Neural cell (in vitro differentiated cells): Measurements from ENCODE around the gene DPEP2. TPM values are rescaled to one million over a fixed set of nuclear protein-coding genes. Genes with fewer than 3 reads are reported as not detected.

ENCODE experiments used
- H2AFZ ChIP-seq: fragments of 200-600, 300-800 bp; sonication (generic), shearing (Covaris generic); 2 replicates; pipeline ENCODE4 v1.6.0; 2014; ENCODE audit warnings: low read depth, mild to moderate bottlenecking, antibody characterized with exemption, low read length, moderate library complexity
- H3F3A ChIP-seq: fragments of 200-600 bp; shearing (Covaris generic); 2 replicates; pipeline ENCODE4 v1.6.1; 2016; ENCODE audit warnings: mild to moderate bottlenecking, moderate library complexity, mixed read lengths, antibody characterized with exemption, low read length; ENCODE audit not compliant: insufficient read depth, poor library complexity, severe bottlenecking
- H3K27ac ChIP-seq: fragments of 200-600, 300-800 bp; sonication (generic), shearing (Covaris generic); 2 replicates; pipeline ENCODE4 v1.5.1; 2014; ENCODE audit warnings: mild to moderate bottlenecking, low read length, moderate library complexity
- H3K27me3 ChIP-seq: fragments of 300-800, 200-600 bp; sonication (generic), shearing (Covaris generic); 2 replicates; pipeline ENCODE4 v1.6.0; 2014; ENCODE audit warnings: mild to moderate bottlenecking, low read depth, low read length, moderate library complexity; ENCODE audit not compliant: insufficient read depth
- H3K36me3 ChIP-seq: fragments of 300-800, 200-600 bp; sonication (generic), shearing (Covaris generic); 2 replicates; pipeline ENCODE4 v1.5.1; 2014; ENCODE audit warnings: mild to moderate bottlenecking, antibody characterized with exemption, low read length, moderate library complexity; ENCODE audit not compliant: insufficient read depth
- H3K4me2 ChIP-seq: fragments of 300-800, 200-600 bp; sonication (generic), shearing (Covaris generic); 2 replicates; pipeline ENCODE4 v1.6.0; 2014; ENCODE audit warnings: mild to moderate bottlenecking, low read length
- H3K4me3 ChIP-seq: fragments of 300-800, 200-600 bp; sonication (generic), shearing (Covaris generic); 2 replicates; pipeline ENCODE4 v1.5.1; 2014; ENCODE audit warnings: mild to moderate bottlenecking, low read length, moderate library complexity
- H3K79me2 ChIP-seq: fragments of 200-600 bp; shearing (Covaris generic); replicated peaks from 2 replicates; pipeline ENCODE4 v1.6.0; 2014; ENCODE audit warnings: mild to moderate bottlenecking, low read length, moderate library complexity; ENCODE audit not compliant: insufficient read depth
- H3K9ac ChIP-seq: fragments of 300-800, 200-600 bp; sonication (generic), shearing (Covaris generic); 2 replicates; pipeline ENCODE4 v1.6.1; 2016; ENCODE audit warnings: mild to moderate bottlenecking, low read length, mixed read lengths
- H3K9me2 ChIP-seq: fragments of 200-600 bp; shearing (Covaris generic); 2 replicates; pipeline ENCODE4 v1.6.1; 2016; ENCODE audit warnings: mild to moderate bottlenecking, low read length, mixed read lengths; ENCODE audit not compliant: insufficient read depth
- H3K9me3 ChIP-seq: fragments of 200-600, 300-800 bp; sonication (generic), shearing (Covaris generic); 2 replicates; pipeline ENCODE4 v1.6.1; 2016; ENCODE audit warnings: mild to moderate bottlenecking, mixed run types, low read length, moderate library complexity, mixed read lengths
- H4K20me1 ChIP-seq: fragments of 200-600 bp; shearing (Covaris generic); 2 replicates; pipeline ENCODE4 v1.6.1; 2016; ENCODE audit warnings: mild to moderate bottlenecking, mixed run types; ENCODE audit not compliant: insufficient read depth
- CTCF ChIP-seq: fragments of 450-650 bp; IDR thresholded peaks from 2 replicates; pipeline ENCODE4 v1.5.1; 2014; ENCODE audit warnings: antibody characterized with exemption, mild to moderate bottlenecking, moderate library complexity; ENCODE audit not compliant: poor library complexity, severe bottlenecking
- EP300 ChIP-seq: fragments of 450-650 bp; conservative IDR thresholded peaks from 2 replicates; pipeline ENCODE4 v1.6.1; 2014; ENCODE audit warnings: antibody characterized with exemption, mild to moderate bottlenecking, moderate library complexity; ENCODE audit not compliant: poor library complexity, severe bottlenecking
- EZH2 ChIP-seq: fragments of 200-600, 300-800 bp; shearing (Covaris generic), sonication (generic); IDR thresholded peaks from 2 replicates; pipeline ENCODE4 v1.6.1; 2014; ENCODE audit warnings: antibody characterized with exemption, low read length, borderline replicate concordance, mild to moderate bottlenecking; ENCODE audit not compliant: insufficient read depth, poor library complexity, severe bottlenecking
- MXI1 ChIP-seq: fragments of 450-650 bp; conservative IDR thresholded peaks from 2 replicates; pipeline ENCODE4 v1.6.1; 2014; ENCODE audit warnings: antibody characterized with exemption, mild to moderate bottlenecking; ENCODE audit not compliant: poor library complexity, severe bottlenecking
- POLR2AphosphoS5 ChIP-seq: IDR thresholded peaks from 2 replicates; pipeline ENCODE4 v1.6.1; 2012
- RAD21 ChIP-seq: fragments of 450-650 bp; conservative IDR thresholded peaks from 2 replicates; pipeline ENCODE4 v1.6.1; 2014; ENCODE audit warnings: antibody characterized with exemption, mild to moderate bottlenecking, moderate library complexity
- REST ChIP-seq: IDR thresholded peaks from 2 replicates; pipeline ENCODE4 v1.6.1; 2012; ENCODE audit warnings: borderline replicate concordance
- SMC3 ChIP-seq: fragments of 450-650 bp; conservative IDR thresholded peaks from 2 replicates; pipeline ENCODE4 v1.6.1; 2014; ENCODE audit warnings: antibody characterized with exemption, mild to moderate bottlenecking, moderate library complexity; ENCODE audit not compliant: poor library complexity
- TAF1 ChIP-seq: IDR thresholded peaks from 2 replicates; pipeline ENCODE4 v1.6.1; 2012; ENCODE audit warnings: low read depth
- polyA plus RNA-seq: library from polyadenylated mRNA; depleted of rRNA; stranded (reverse); fragments of >200 nt; gene quantifications from 2 replicates; pipeline ENCODE4 v1.2.3, GENCODE V29; 2014

Gene DPEP2
- polyA plus RNA-seq, 1 donor from 2014 or later, result not detected

GRCh38 chr16:67966549-67967182 lies 32.6 kb downstream of the DPEP2 start:
- Histone ChIP-seq H3K36me3 (no peaks in the 10 kb centered on the region), H3K9me3 (no peaks in the 10 kb centered on the region), H3K4me2 (no peak overlapping the region), H3K9ac (no peak overlapping the region), H3K9me2 (no peaks in the 10 kb centered on the region), H3K79me2 (no peaks in the 10 kb centered on the region), H4K20me1 (no peaks in the 10 kb centered on the region), H3F3A (no peaks in the 10 kb centered on the region), H3K27ac (no peak overlapping the region), H2AFZ (no peak overlapping the region), H3K4me3 (no peak overlapping the region), H3K27me3 (peaks cover 29% of the 10 kb centered on the region)
- TF ChIP-seq POLR2AphosphoS5, result no peak
- no peak for TF ChIP-seq TAF1
- no peak for TF ChIP-seq REST
- no peak for TF ChIP-seq SMC3
- no peak for TF ChIP-seq MXI1
- no peak for TF ChIP-seq RAD21
- TF ChIP-seq EP300, result no peak
- no peak for TF ChIP-seq EZH2
- no peak for TF ChIP-seq CTCF

GRCh38 chr16:67965668-67966548 lies 33.4 kb downstream of the DPEP2 start:
- H3K4me2 ChIP-seq, result no peak overlapping the region
- no peak overlapping the region for H3K4me3 ChIP-seq
- H3K9ac ChIP-seq, result no peak overlapping the region
- no peaks in the 10 kb centered on the region for H3K9me3 ChIP-seq
- no peak overlapping the region for H2AFZ ChIP-seq
- TF ChIP-seq EZH2 (no peak), REST (no peak)
- H4K20me1 ChIP-seq, result no peaks in the 10 kb centered on the region
- H3K36me3 ChIP-seq, result no peaks in the 10 kb centered on the region
- H3F3A ChIP-seq, result no peaks in the 10 kb centered on the region
- H3K79me2 ChIP-seq, result no peaks in the 10 kb centered on the region
- no peak overlapping the region for H3K27ac ChIP-seq
- H3K27me3 ChIP-seq, result peaks cover 29% of the 10 kb centered on the region
- no peaks in the 10 kb centered on the region for H3K9me2 ChIP-seq
